NCI-H1105 treated with DMSO at 0.1 percent for 48 hours (cell line): ENCODE results near the gene IDUA.

ENCODE experiments used
- DNase-seq: peaks from one replicate; lab custom pipeline; 2025; lab: John Stamatoyannopoulos, UW

IDUA gene

DNA sequence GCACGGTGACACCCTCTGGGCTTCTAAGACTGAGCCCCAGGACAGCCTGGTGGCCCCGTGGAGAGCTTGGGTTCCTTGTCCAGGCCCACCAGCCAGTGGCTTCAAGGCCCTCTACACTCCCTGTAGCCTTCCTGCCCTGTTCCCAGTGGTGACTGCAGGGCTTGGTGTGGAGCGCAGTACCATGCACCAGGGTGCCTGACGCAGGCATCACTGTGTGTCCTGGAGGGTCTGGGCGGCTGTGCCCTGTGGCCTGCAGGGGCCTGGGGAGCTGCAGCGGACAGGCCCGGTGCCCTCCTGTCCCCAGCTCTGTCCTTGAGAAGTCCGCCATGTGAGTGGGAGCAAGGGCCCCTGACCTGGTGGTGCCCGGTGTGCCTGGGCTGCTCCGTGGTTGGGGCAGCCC, 28.9 kb downstream of the IDUA start:
- DNase-seq, result no peak

DNA sequence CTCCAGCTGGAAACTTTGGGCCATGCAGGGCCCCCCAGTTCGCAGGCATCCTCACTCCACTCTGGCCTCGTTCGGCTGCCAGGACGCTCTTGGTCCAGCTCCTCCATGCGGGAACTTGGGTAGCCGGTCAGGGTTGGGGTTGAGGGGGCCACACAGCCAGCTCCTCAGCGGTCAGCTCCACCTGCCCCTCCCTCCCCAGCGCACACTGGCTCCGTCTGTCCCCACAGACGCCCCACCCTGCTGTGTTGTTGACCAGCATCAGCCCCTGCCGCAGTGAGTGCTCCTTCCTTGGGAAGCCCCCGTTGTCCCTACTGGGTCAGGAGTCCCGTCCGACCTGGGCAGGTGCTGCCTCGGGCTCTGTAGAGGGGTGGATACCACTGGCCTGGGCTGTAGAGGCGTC, 30.4 kb downstream of the IDUA start:
- DNase-seq, result no peak

DNA sequence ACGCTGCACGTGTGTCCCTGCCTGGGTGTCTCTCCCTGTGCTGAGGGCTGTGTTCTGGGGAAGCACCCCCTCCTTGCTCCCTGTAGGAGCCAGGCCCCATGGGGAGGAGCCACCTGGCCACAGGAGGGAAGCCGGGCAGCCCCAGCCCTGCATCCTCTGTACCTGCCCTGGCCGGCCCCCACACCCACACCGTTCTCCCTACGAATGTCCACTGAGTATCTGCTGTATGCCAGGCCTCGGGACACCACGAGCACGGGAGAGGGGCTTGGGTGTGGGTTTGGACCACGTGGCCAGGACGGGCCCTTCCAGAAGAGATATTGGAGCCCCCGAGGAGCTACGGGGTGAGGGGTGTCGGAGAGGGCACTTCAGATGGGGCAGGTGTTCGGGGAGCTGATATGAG, 30.9 kb downstream of the IDUA start:
- DNase-seq, result no peak

DNA sequence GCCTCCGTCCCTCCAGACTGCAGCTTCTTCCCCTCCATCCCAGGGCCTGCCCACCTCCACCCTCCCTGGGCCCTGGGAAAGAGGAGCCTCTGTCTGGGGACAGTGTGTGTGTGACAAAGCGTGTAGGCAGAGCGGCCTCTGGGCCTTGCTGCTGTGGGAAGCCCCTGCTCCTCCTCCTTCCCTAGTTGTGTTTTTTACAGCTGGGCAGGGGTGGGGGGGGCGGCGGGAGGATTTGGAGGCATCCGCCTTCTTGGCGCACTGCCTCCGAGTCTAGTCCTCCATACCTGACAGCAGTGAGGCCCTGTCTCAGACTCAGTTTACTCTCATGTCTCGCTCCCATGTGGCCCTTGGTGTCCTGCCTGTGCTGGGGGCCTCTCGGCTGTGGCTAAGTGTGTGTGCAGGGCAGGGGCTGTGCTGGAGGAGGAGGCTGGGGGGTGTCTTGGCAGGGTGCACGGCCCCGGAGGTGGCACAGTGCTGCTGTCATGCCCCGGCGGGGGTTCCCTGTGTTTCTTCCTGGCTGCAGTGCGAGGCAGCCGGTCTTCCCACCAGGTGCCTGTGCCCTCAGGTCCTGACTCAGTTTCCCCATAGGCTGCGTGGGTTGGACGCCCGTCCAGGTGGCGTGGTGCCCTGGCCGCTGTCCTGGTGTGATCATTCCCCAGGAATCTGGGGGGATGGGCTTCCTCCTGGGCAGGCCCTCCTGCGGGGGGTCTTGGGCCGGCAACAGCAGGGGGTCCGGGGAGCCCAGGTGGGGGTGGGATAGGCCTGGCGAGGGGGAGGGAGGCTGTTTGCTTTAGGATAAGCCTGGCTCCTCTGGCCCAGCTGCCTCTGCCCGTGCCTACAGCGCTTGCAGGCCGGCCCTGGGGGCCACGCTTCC, 31.5 kb downstream of the IDUA start:
- DNase-seq, result no peak

DNA sequence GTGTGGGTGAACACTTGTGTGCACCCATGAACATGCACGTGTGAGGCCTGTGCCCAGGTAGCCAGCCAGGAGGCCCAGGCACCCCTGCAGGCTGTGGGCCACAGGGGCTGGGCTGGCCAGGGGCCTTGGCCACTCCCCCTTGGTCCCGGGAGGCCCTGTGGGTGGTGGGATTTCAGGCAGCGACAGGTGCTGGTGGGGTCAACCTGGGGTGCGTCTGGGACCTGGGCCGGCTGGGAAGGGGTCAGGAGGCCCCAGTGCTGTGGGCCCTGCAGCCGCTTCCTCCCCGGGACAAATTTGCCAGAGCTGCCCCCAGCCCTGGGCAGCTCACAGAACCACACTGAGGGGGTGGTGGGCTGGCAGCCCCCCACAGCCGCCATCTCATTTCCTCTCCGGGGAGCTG, 32.5 kb downstream of the IDUA start:
- DNase-seq, result no peak

DNA sequence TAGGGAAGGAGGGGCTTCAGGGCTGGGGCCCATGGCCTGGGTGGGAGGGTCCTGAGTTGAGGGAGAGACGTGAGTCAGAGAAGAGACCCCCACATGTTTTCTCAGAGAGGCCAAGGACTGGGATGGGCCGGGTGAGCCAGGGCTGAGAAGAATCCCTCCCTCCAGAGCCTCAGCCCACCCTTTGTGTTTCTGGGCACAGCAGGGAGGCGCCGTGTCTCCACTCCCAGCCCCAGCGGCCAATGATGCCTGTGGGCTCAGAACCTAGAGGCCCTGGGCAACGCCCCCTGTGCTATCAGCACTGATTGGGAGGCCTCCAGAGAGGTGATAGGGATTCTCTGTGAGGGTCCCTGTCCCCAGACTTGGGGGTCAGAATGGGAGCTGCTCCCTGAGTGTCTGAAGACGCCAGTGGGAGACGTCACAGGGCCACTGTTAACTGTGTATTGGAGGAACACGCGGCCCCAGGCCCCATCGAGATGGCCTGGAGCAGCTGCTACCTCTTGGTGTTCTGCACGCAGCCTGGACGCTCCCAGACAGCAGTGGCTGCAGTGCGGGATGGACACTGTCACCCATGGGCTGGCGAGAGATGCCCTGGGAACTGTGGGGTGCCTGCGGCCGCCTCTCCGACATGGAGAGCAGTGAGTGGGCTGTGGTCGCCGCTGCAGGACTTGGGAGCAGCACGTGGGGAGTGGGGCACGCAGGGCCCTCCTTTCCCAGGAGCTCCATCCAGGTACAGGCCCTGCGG, 33.1 kb downstream of the IDUA start:
- DNase-seq, result no peak

DNA sequence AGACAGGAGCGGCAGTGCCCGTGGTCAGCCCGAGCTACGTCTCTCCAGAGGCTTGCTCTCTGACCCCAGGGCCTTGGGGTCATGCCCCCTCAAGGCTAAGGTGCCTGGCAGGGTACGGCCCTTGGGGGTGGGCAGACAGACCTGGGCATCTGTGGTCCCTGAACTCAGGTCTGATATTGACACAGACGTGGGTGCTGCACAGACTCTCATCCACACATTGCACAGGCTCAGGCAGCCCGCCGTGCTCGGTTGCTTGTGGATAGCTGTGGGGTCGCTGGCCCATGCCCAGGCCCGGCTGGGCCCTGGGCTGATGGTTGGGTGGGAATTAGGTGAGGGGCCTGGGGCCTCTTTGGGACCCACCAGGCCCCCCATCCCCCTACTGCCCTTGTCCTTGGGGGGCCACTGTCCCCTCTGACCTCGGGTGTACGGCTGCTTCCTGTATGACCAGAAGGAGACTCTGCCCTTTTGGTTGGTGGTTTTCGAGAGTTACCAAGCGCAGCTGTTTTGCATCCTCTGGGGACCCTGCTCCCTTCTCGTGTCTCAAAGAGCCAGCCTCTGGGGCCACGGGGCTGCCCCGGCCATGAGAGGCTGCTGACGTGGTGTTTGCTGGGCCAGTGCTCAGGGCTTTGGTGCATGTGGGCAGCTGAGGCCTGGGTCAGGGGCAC, 34.7 kb downstream of the IDUA start:
- DNase-seq, result no peak

DNA sequence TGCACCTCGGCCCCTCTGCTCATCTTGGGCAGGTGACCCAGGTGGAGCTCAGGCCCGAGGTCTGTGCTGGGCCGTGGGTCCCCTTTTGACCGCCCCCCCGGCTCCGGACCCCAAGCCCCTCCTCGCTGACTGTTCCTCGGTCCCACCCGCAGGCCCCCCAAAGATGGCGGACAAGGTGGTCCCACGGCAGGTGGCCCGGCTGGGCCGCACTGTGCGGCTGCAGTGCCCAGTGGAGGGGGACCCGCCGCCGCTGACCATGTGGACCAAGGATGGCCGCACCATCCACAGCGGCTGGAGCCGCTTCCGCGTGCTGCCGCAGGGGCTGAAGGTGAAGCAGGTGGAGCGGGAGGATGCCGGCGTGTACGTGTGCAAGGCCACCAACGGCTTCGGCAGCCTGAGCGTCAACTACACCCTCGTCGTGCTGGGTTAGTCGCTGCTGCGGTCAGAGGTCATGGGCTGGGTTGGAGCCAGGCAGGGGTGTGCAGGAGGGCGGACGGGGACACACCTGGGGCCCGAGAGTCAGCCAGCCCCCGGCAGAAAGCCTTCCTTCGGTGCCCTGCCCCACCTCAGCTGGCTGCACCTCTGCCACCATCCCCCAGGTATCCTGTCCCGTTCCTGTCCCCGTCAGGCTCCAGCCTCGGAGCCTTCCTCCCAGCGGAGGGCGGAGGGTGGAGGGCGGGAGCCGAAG, 35.4 kb downstream of the IDUA start:
- no peak for DNase-seq

DNA sequence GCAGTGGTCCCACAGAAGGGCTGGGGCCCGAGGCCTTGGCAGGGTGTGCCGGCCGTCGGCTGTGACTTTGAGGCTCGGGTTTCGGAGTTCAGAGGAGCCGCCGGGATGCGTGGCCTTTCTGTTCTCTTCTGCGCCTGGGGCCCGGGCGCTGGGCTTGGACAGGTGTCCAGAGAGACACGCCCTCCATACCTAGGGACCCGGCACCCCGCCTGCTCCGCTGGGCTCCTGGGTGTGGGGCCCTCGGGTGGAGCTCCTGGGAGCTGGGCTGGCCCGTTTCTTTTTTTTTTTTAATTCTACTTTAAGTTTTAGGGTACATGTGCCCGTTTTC, 35.9 kb downstream of the IDUA start:
- DNase-seq, result no peak

DNA sequence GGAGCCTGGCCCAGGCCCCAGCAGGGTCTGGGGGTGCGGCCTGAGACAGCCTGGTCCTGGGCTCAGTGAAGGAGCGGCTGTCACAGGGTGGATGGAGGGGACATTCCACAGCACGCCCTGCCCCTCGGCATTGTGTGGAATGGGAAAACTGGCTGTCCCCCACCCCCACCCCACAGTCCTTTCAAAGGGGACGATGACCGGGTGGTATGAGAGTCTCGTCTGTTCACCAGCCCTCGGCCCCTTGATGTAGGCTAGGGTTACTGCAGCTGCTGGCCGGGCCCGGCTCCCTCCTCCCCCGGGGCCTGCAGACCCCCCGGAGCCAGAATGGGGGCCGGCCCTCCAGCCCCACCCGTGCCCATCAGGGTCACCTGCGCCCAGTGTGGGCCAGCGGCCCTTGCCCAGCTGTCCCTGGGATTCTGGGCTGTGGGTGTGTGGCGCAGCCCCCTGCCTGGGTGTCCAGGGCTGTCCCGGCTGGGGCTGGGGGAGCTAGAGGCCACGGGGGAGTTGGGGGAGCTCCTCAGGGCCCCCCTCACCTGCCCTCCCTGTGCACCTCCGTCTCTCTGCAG, 36.3 kb downstream of the IDUA start:
- DNase-seq, result no peak

DNA sequence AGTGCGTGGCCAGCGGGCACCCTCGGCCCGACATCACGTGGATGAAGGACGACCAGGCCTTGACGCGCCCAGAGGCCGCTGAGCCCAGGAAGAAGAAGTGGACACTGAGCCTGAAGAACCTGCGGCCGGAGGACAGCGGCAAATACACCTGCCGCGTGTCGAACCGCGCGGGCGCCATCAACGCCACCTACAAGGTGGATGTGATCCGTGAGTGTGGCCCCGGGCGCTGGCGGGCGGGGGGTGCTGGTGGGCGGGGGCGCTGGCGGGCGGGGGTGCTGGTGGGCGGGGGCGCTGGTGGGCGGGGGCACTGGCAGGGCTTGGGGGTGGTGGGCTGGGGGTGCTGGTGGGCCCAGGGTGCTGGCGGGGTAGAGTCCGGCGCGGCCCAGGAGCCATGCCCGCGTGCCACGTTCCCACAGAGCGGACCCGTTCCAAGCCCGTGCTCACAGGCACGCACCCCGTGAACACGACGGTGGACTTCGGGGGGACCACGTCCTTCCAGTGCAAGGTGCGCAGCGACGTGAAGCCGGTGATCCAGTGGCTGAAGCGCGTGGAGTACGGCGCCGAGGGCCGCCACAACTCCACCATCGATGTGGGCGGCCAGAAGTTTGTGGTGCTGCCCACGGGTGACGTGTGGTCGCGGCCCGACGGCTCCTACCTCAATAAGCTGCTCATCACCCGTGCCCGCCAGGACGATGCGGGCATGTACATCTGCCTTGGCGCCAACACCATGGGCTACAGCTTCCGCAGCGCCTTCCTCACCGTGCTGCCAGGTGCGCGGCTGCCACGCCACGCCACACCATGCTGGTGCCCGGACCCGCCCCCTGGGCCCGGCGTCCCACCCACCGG, 37.3 kb downstream of the IDUA start:
- DNase-seq, result no peak

DNA sequence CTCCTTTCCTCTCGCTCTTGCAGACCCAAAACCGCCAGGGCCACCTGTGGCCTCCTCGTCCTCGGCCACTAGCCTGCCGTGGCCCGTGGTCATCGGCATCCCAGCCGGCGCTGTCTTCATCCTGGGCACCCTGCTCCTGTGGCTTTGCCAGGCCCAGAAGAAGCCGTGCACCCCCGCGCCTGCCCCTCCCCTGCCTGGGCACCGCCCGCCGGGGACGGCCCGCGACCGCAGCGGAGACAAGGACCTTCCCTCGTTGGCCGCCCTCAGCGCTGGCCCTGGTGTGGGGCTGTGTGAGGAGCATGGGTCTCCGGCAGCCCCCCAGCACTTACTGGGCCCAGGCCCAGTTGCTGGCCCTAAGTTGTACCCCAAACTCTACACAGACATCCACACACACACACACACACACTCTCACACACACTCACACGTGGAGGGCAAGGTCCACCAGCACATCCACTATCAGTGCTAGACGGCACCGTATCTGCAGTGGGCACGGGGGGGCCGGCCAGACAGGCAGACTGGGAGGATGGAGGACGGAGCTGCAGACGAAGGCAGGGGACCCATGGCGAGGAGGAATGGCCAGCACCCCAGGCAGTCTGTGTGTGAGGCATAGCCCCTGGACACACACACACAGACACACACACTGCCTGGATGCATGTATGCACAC, 38.2 kb downstream of the IDUA start:
- DNase-seq, result no peak

DNA sequence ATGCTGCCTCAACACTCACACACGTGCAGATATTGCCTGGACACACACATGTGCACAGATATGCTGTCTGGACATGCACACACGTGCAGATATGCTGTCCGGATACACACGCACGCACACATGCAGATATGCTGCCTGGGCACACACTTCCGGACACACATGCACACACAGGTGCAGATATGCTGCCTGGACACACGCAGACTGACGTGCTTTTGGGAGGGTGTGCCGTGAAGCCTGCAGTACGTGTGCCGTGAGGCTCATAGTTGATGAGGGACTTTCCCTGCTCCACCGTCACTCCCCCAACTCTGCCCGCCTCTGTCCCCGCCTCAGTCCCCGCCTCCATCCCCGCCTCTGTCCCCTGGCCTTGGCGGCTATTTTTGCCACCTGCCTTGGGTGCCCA, 39.3 kb downstream of the IDUA start:
- no peak for DNase-seq

DNA sequence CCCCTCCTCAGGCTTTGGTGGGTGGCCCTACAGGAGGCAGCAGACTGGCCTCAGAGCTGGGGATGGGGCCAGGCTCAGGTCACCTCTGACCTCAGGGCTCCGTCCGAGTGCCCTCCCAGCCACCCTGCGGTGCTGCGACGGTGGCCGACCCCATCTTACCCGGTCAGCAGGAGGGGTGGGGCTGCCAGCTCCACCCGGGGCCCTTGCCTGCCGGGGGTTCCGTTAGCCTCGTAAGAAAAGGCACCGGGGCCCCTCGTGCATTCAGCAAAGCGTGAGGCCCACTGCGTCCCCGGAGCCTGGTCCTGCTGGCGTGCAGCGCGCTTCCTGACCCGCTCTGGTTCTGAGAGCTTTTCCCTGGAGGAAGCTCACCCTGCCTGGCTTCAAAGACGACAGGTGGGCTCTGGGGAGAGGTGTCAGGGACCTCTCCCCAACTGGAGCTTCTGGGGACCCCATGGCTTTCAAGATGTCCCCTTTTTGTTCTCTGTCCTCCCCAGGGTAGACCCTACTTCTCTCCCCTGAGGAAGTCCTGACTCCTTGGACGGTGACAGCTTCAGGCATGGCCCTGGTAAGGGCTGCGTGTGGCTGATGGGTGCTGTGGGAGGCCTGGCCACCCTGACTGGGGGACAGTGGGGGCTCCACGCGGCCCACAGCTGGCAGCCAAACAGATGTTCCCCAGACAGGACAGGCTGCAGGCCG, 40.5 kb downstream of the IDUA start:
- no peak for DNase-seq

DNA sequence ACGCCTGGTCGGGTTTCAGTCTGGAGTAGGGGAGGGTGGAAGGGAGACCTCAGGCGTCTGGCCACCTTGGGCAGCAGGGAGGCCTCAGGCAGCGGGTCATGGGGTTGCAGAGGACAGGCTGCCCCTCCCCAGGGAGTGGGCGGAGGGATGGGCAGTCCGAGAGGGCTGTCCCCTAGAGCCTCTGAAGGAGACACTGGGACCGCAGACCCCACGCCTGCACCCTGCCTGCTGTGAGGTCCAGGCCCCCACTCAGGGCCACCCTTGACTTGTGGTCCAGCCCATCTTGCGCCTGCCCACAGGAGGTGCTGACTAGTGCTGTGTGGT, 41.0 kb downstream of the IDUA start:
- no peak for DNase-seq

DNA sequence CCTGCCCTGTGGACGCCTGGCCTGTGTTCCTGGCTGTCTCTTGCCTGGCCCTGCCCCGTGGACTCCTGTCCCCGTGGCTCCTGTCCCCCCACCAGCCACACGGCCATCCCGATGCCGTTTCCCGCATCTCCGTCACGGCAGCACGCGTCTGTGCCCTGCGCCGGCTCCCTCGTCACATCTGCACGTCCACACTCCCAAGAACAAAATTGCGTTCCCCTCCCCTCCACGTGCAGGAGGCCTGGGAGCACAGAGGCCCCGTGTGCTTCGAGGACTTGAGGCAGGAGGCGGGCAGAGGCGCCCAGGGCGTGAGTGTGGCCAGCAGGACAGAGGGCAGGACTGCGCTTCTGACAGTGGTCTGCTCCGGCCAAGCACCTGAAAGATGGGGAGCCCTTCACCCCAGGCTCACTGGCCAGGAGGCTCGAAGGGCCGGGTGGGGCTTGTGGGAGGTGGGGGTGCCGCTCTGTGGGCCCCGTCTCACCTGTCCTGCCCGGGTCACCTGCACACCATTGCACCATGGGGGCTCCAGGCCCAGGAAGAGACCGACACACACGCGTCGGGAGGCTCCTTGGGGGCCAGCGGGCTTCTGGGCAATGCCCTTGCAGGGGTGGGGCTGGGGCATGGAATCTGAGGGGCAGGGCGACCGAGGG, 41.9 kb downstream of the IDUA start:
- no peak for DNase-seq

DNA sequence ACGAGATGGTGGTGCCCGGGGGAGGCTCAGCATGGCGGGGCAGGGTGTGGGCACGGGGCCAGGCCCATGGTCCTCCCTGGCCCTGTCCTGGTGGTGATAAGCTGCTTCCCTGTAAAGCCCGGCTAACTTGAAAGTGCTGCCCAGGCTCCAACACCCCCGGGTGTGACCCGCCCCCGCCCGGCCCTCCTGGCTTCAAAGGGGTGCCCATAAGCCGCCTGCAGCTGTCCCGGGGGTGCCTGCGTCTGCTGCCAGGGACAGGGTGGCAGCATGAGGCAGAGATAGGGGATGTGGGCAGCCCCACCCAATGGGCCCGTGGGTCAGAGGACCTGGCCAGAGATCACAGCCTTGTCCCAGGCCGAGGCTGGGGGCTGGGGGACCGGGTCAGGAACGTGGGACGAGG, 42.7 kb downstream of the IDUA start:
- no peak for DNase-seq

DNA sequence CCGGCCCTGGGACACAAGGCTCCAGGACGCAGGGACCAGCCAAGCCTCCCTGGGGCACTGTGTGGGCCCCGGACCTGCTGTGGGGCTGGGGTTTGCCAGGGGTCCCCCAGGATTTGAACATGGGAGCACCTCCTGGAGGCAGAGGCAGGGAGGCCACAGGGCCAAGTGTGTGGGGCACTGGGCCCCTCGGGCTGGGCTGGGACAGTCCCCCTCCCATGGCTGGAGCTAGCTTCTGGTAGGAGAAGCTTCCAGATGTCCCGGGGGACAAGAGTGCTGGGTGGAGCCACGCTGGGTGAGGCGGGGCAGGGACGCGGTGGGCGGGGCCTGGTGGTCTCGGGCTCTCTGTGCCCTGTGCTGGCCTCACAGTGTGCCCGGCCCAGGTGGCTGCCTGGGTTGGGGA, 43.2 kb downstream of the IDUA start:
- DNase-seq, result no peak

DNA sequence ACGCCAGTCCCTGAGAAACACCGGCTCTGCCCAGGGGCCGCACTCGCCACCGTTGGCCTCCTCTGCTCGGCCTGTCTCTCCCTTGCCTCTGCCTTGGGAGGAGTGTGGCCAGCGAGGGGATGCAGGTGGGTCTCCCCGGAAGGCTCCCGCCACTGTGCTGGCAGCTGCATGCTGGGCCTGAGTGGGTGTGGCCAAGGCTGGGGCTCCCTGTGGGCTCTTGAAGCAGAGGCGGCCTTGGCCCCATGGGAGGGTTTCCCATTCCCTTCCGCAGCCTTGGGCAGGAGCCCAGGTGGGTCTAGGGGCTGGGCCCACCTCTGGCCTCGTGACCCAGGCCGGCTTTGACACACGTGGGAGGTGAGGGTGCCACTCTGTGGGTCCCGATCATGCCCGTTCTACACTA, 43.7 kb downstream of the IDUA start:
- no peak for DNase-seq

DNA sequence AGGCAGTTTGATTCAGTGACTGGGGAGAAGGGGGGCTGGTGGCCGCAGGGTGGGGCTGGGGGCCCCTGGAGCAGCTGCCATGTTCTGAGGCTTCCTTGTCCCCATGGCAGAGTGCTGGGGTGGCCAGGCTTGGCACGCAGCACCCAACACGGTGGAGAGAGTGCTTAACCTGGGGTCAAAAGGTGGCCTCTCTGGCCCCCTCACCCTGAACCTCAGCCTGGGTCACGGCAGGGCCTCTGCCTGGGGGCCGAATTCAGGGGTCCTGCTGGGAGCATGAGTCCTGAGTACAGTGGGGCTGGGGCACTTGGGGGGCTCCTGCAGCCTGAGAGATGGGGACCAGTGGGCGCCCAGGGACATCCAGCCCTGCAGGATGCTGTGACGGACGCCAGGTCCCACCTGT, 44.5 kb downstream of the IDUA start:
- no peak for DNase-seq
